ENCODE measurements around the gene GALNT14. TPM values are rescaled to one million over a fixed set of nuclear protein-coding genes. Genes with fewer than 3 reads are reported as not detected.

The GALNT14 gene
- total RNA-seq, 1 experiment from 2014 or later: 2.7 TPM

DNA sequence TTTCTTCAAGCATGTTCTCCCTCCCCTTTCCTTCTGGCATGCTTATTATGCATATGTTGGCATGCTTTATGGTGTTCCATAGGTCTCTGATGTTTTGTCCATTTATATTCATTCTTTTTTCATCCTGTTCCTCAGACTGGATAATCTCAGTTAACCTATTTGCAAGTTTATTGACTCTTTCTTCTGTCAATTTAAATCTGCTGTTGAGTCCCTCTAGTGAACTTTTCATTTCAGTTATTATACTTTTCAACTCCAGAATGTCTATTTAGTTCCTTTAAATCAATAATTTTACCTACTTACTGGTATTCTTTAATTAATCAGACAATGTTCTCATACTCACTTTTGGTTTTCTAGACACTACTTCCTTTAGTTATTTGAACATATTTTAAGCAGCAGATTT, 101.2 kb downstream of the GALNT14 start:
- Histone ChIP-seq H3K79me1 (ENCODE audit: insufficient read depth, low read depth, low read length, poor library complexity, severe bottlenecking) (no peaks in the 10 kb centered on the region), H2AK5ac (ENCODE audit: insufficient read length, low read length) (no peak overlapping the region), H3K23ac (ENCODE audit: insufficient read length, low read depth, low read length) (no peak overlapping the region), H3T11ph (ENCODE audit: low read length) (no peak overlapping the region), H3K4me1 (ENCODE audit: insufficient read depth, low read length) (peaks cover 3% of the 10 kb centered on the region; the same call in 1 of the 2 replicates), H3K27me3 (ENCODE audit: insufficient read depth, low read length) (no peaks in the 10 kb centered on the region), H3K23me2 (ENCODE audit: insufficient read length, low read depth, low read length, poor library complexity, severe bottlenecking) (no peaks in the 10 kb centered on the region), H3K9me3 (ENCODE audit: control insufficient read depth, low read depth, low read length) (no peaks in the 10 kb centered on the region), H3K18ac (ENCODE audit: insufficient read length, low read depth, low read length) (no peak overlapping the region), H3K27ac (ENCODE audit: insufficient read length, low read depth, low read length) (no peak overlapping the region), H3K79me2 (ENCODE audit: insufficient read depth, low read length) (no peaks in the 10 kb centered on the region), H2BK12ac (ENCODE audit: insufficient read length, low read depth, low read length) (no peak overlapping the region), H3K9ac (ENCODE audit: extremely low read depth, insufficient read length, low read length) (no peak overlapping the region), H2AFZ (ENCODE audit: low read length) (no peak overlapping the region), H3K4ac (ENCODE audit: low read depth, low read length) (no peak overlapping the region), H4K20me1 (ENCODE audit: control insufficient read depth, insufficient read depth, insufficient read length) (no peaks in the 10 kb centered on the region), H3K56ac (ENCODE audit: insufficient read length, low read depth, low read length) (no peak overlapping the region), H2BK15ac (ENCODE audit: low read depth, low read length) (no peak overlapping the region), H4K91ac (ENCODE audit: insufficient read length, low read depth, low read length) (no peak overlapping the region), H3K4me2 (ENCODE audit: insufficient read depth, insufficient read length, low read length) (no peak overlapping the region), H2BK5ac (ENCODE audit: insufficient read length, low read length) (no peak overlapping the region), H2BK20ac (ENCODE audit: low read depth, low read length, poor library complexity, severe bottlenecking) (no peak overlapping the region), H2BK120ac (ENCODE audit: low read depth, low read length, poor library complexity, severe bottlenecking) (no peak overlapping the region), H4K8ac (replicated peaks; ENCODE audit: insufficient read length, low read depth, low read length) (no peak overlapping the region), H4K5ac (ENCODE audit: insufficient read length, low read depth, low read length) (no peak overlapping the region), H3K14ac (ENCODE audit: insufficient read depth, low read length) (no peak overlapping the region)
- no peaks in the 10 kb centered on the region for H3K27me3 Mint-ChIP-seq (ENCODE audit: low read depth)
- H3K27ac Mint-ChIP-seq: no peak overlapping the region
- H3K36me3 Mint-ChIP-seq (ENCODE audit: insufficient read depth in 1 of 3, low read depth in 3 of 3): peaks cover 0 to 13% (median 0%) of the 10 kb centered on the region in 3 experiments; a peak in 4 of 7 replicates
- H3K4me1 Mint-ChIP-seq: no peaks in the 10 kb centered on the region
- peaks cover 16 to 19% of the 10 kb centered on the region in 2 experiments for H3K9me3 Mint-ChIP-seq
- TF ChIP-seq, protein P1, sequence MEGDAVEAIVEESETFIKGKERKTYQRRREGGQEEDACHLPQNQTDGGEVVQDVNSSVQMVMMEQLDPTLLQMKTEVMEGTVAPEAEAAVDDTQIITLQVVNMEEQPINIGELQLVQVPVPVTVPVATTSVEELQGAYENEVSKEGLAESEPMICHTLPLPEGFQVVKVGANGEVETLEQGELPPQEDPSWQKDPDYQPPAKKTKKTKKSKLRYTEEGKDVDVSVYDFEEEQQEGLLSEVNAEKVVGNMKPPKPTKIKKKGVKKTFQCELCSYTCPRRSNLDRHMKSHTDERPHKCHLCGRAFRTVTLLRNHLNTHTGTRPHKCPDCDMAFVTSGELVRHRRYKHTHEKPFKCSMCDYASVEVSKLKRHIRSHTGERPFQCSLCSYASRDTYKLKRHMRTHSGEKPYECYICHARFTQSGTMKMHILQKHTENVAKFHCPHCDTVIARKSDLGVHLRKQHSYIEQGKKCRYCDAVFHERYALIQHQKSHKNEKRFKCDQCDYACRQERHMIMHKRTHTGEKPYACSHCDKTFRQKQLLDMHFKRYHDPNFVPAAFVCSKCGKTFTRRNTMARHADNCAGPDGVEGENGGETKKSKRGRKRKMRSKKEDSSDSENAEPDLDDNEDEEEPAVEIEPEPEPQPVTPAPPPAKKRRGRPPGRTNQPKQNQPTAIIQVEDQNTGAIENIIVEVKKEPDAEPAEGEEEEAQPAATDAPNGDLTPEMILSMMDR (conservative IDR thresholded peaks at IDR 0.05): no peak
- DNase-seq: no peak
- no peak overlapping the region for H3K4me3 Mint-ChIP-seq

Measured in H9 (cell line).